WTC11 (cell line): ENCODE data around the gene SFT2D3. TPM values are rescaled to one million over a fixed set of nuclear protein-coding genes. Genes with fewer than 3 reads are reported as not detected.
A peak's percentile ranks its signal among the peaks of the same experiment; 100 is the strongest.

Experiments used
- ATAC-seq: fragments of 200-7000 bp; cut with Tn5 transposase; 2 replicates; pipeline ENCODE4 v1.10.0; 2021; ENCODE audit warnings: mild to moderate bottlenecking, moderate library complexity
- CTCF ChIA-PET: fragments of 300-600 bp; sonication (Branson Sonifier 250); formaldehyde crosslinking; loops from one replicate; lab custom pipeline; 2021; ENCODE audit warnings: antibody characterized with exemption; lab: Charles Lee
- POLR2A ChIA-PET: fragments of 350-600 bp; sonication (Branson Sonifier 250); formaldehyde crosslinking; loops from one replicate; lab custom pipeline; 2021; ENCODE audit warnings: antibody characterized with exemption; lab: Charles Lee
- DNase-seq: peaks from one replicate; pipeline ENCODE4 v3.0.0; 2021; ENCODE audit warnings: low spot score
- H3K27ac Mint-ChIP-seq: 2 replicates; pipeline ENCODE4 v1.8.0; 2021; ENCODE audit warnings: mixed read lengths
- H3K27me3 Mint-ChIP-seq: 2 replicates; pipeline ENCODE4 v1.8.0; 2021; ENCODE audit warnings: low read depth, mild to moderate bottlenecking, moderate library complexity, mixed read lengths
- H3K36me3 Mint-ChIP-seq: 2 replicates; pipeline ENCODE4 v1.8.0; 2021; ENCODE audit warnings: mixed read lengths
- H3K4me1 Mint-ChIP-seq: 2 replicates; pipeline ENCODE4 v1.8.0; 2022; ENCODE audit warnings: mixed read lengths
- H3K4me3 Mint-ChIP-seq: 2 replicates; pipeline ENCODE4 v1.8.0; 2021; ENCODE audit warnings: mild to moderate bottlenecking, moderate library complexity, mixed read lengths
- H3K9me3 Mint-ChIP-seq: 2 replicates; pipeline ENCODE4 v1.8.0; 2021; ENCODE audit warnings: mixed read lengths
- ATF1 ChIP-seq: sonication (generic); formaldehyde crosslinking; IDR thresholded peaks from 2 replicates; pipeline ENCODE4 v1.8.1; 2023; ENCODE audit warnings: mild to moderate bottlenecking, moderate library complexity, missing genetic modification reagents
- JAZF1 ChIP-seq: fragments of 250-450 bp; sonication (Bioruptor Pico); IDR thresholded peaks from 2 replicates; pipeline ENCODE4 v1.9.0; 2021; ENCODE audit warnings: moderate library complexity, mild to moderate bottlenecking, inconsistent platforms
- JUN ChIP-seq: sonication (generic); formaldehyde crosslinking; IDR thresholded peaks from 2 replicates; pipeline ENCODE4 v1.8.0; 2023; ENCODE audit warnings: mild to moderate bottlenecking, missing genetic modification reagents
- MAX ChIP-seq: sonication (generic); formaldehyde crosslinking; IDR thresholded peaks from 2 replicates; pipeline ENCODE4 v1.8.0; 2022; ENCODE audit warnings: mild to moderate bottlenecking, missing genetic modification reagents
- NR2C2 ChIP-seq: sonication (generic); formaldehyde crosslinking; IDR thresholded peaks from 2 replicates; pipeline ENCODE4 v1.8.0; 2022; ENCODE audit warnings: mild to moderate bottlenecking, missing genetic modification reagents
- NR3C1 ChIP-seq: sonication (generic); formaldehyde crosslinking; conservative IDR thresholded peaks from 2 replicates; pipeline ENCODE4 v1.8.1; 2023; ENCODE audit warnings: low read depth, mild to moderate bottlenecking, missing genetic modification reagents
- RELA ChIP-seq: sonication (generic); formaldehyde crosslinking; IDR thresholded peaks from 2 replicates; pipeline ENCODE4 v1.8.1; 2022; ENCODE audit warnings: missing genetic modification reagents, mild to moderate bottlenecking, borderline replicate concordance
- RORB ChIP-seq: fragments of 250-450 bp; sonication (Bioruptor Pico); IDR thresholded peaks from 2 replicates; pipeline ENCODE4 v1.9.0; 2021; ENCODE audit warnings: mild to moderate bottlenecking
- SMAD3 ChIP-seq: sonication (generic); formaldehyde crosslinking; IDR thresholded peaks from 2 replicates; pipeline ENCODE4 v1.8.0; 2022; ENCODE audit warnings: missing genetic modification reagents, mild to moderate bottlenecking, borderline replicate concordance
- TEAD4 ChIP-seq: sonication (generic); formaldehyde crosslinking; IDR thresholded peaks from 2 replicates; pipeline ENCODE4 v1.8.0; 2022; ENCODE audit warnings: mild to moderate bottlenecking, missing genetic modification reagents
- TP53 ChIP-seq: sonication (generic); formaldehyde crosslinking; IDR thresholded peaks from 2 replicates; pipeline ENCODE4 v1.8.1; 2023; ENCODE audit warnings: mild to moderate bottlenecking, missing genetic modification reagents
- ZNF219 ChIP-seq: sonication (generic); formaldehyde crosslinking; IDR thresholded peaks from 2 replicates; pipeline ENCODE4 v1.8.0; 2023; ENCODE audit warnings: missing genetic modification reagents, mild to moderate bottlenecking, borderline replicate concordance
- ZNF232 ChIP-seq: sonication (generic); formaldehyde crosslinking; IDR thresholded peaks from 2 replicates; pipeline ENCODE4 v1.8.0; 2022; ENCODE audit warnings: mild to moderate bottlenecking, missing genetic modification reagents
- ZNF423 ChIP-seq: fragments of 250-450 bp; sonication (Bioruptor Pico); IDR thresholded peaks from 2 replicates; pipeline ENCODE4 v2.1.2; 2022; ENCODE audit warnings: mild to moderate bottlenecking, moderate library complexity
- total RNA-seq: library from RNA; stranded (reverse); gene quantifications from 3 replicates; pipeline ENCODE4 v1.2.3, GENCODE V29; 2021
- TF ChIP-seq, protein P1 (sequence below): fragments of 250-450 bp; sonication (Bioruptor Pico); IDR thresholded peaks from 2 replicates; pipeline ENCODE4 v1.9.0; 2021; ENCODE audit warnings: mild to moderate bottlenecking, borderline replicate concordance
- TF ChIP-seq, protein P2 (sequence below): sonication (generic); formaldehyde crosslinking; IDR thresholded peaks from 2 replicates; pipeline ENCODE4 v1.8.1; 2022; ENCODE audit warnings: missing genetic modification reagents, borderline replicate concordance
- TF ChIP-seq, protein P3 (sequence below): sonication (generic); formaldehyde crosslinking; IDR thresholded peaks from 2 replicates; pipeline ENCODE4 v1.8.1; 2023; ENCODE audit warnings: mild to moderate bottlenecking, missing genetic modification reagents
- TF ChIP-seq, protein P4 (sequence below): sonication (generic); formaldehyde crosslinking; IDR thresholded peaks from 2 replicates; pipeline ENCODE4 v1.8.1; 2023; ENCODE audit warnings: mild to moderate bottlenecking, missing genetic modification reagents, moderate library complexity
- TF ChIP-seq, protein P5 (sequence below): sonication (generic); formaldehyde crosslinking; conservative IDR thresholded peaks from 2 replicates; pipeline ENCODE4 v1.8.1; 2022; ENCODE audit warnings: mild to moderate bottlenecking, missing genetic modification reagents
- TF ChIP-seq, protein P6 (sequence below): sonication (generic); formaldehyde crosslinking; conservative IDR thresholded peaks from 2 replicates; pipeline ENCODE4 v1.8.1; 2023; ENCODE audit warnings: mild to moderate bottlenecking, low read depth, missing genetic modification reagents, moderate library complexity

SFT2D3 gene
- total RNA-seq, 1 experiment from 2014 or later: 10.5 TPM

- TF ChIP-seq TEAD4 (CRISPR knock-in tag) (no peak), ATF1 (no peak), ZNF232 (CRISPR knock-in tag) (no peak), RORB (no peak), NR3C1 (CRISPR knock-in tag) (no peak), SMAD3 (no peak)
- TF ChIP-seq, protein P1, sequence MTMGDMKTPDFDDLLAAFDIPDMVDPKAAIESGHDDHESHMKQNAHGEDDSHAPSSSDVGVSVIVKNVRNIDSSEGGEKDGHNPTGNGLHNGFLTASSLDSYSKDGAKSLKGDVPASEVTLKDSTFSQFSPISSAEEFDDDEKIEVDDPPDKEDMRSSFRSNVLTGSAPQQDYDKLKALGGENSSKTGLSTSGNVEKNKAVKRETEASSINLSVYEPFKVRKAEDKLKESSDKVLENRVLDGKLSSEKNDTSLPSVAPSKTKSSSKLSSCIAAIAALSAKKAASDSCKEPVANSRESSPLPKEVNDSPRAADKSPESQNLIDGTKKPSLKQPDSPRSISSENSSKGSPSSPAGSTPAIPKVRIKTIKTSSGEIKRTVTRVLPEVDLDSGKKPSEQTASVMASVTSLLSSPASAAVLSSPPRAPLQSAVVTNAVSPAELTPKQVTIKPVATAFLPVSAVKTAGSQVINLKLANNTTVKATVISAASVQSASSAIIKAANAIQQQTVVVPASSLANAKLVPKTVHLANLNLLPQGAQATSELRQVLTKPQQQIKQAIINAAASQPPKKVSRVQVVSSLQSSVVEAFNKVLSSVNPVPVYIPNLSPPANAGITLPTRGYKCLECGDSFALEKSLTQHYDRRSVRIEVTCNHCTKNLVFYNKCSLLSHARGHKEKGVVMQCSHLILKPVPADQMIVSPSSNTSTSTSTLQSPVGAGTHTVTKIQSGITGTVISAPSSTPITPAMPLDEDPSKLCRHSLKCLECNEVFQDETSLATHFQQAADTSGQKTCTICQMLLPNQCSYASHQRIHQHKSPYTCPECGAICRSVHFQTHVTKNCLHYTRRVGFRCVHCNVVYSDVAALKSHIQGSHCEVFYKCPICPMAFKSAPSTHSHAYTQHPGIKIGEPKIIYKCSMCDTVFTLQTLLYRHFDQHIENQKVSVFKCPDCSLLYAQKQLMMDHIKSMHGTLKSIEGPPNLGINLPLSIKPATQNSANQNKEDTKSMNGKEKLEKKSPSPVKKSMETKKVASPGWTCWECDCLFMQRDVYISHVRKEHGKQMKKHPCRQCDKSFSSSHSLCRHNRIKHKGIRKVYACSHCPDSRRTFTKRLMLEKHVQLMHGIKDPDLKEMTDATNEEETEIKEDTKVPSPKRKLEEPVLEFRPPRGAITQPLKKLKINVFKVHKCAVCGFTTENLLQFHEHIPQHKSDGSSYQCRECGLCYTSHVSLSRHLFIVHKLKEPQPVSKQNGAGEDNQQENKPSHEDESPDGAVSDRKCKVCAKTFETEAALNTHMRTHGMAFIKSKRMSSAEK (CRISPR knock-in tag): no peak
These were observed 12.3 kb downstream of the SFT2D3 start (continued) for GRCh38 chr2:127713562-127713961.

- ATAC-seq (peak; percentile 65), DNase-seq (no peak)
- ChIA-PET CTCF (no interaction called here), POLR2A (no interaction called here)
- Mint-ChIP-seq H3K27me3 (no peaks in the 10 kb centered on the region), H3K36me3 (peaks cover 40% of the 10 kb centered on the region), H3K9me3 (no peaks in the 10 kb centered on the region), H3K4me1 (peaks cover 4% of the 10 kb centered on the region), H3K4me3 (no peak overlapping the region), H3K27ac (peak overlapping the region; percentile 82)
- TF ChIP-seq NR2C2 (CRISPR knock-in tag): no peak
- TF ChIP-seq, protein P2, sequence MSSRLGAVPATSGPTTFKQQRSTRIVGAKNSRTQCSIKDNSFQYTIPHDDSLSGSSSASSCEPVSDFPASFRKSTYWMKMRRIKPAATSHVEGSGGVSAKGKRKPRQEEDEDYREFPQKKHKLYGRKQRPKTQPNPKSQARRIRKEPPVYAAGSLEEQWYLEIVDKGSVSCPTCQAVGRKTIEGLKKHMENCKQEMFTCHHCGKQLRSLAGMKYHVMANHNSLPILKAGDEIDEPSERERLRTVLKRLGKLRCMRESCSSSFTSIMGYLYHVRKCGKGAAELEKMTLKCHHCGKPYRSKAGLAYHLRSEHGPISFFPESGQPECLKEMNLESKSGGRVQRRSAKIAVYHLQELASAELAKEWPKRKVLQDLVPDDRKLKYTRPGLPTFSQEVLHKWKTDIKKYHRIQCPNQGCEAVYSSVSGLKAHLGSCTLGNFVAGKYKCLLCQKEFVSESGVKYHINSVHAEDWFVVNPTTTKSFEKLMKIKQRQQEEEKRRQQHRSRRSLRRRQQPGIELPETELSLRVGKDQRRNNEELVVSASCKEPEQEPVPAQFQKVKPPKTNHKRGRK (CRISPR knock-in tag): no peak
- no peak for TF ChIP-seq JUN (CRISPR knock-in tag)
- TF ChIP-seq MAX (CRISPR knock-in tag): no peak
- TF ChIP-seq ATF1: no peak
- TF ChIP-seq, protein P3, sequence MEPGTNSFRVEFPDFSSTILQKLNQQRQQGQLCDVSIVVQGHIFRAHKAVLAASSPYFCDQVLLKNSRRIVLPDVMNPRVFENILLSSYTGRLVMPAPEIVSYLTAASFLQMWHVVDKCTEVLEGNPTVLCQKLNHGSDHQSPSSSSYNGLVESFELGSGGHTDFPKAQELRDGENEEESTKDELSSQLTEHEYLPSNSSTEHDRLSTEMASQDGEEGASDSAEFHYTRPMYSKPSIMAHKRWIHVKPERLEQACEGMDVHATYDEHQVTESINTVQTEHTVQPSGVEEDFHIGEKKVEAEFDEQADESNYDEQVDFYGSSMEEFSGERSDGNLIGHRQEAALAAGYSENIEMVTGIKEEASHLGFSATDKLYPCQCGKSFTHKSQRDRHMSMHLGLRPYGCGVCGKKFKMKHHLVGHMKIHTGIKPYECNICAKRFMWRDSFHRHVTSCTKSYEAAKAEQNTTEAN (CRISPR knock-in tag): no peak
- TF ChIP-seq RELA (CRISPR knock-in tag): no peak
- no peak for TF ChIP-seq ZNF423
- no peak for TF ChIP-seq RORB
- no peak for TF ChIP-seq ZNF219
These were observed 14.6 kb downstream of the SFT2D3 start for GRCh38 chr2:127715778-127716449.

- Mint-ChIP-seq H3K36me3 (peaks cover 50% of the 10 kb centered on the region), H3K4me3 (no peak overlapping the region), H3K9me3 (no peaks in the 10 kb centered on the region), H3K4me1 (peaks cover 4% of the 10 kb centered on the region), H3K27ac (no peak overlapping the region), H3K27me3 (no peaks in the 10 kb centered on the region)
- ChIA-PET CTCF (no interaction called here), POLR2A (no interaction called here)
- no peak for ATAC-seq
- no peak for DNase-seq
- TF ChIP-seq, protein P4, sequence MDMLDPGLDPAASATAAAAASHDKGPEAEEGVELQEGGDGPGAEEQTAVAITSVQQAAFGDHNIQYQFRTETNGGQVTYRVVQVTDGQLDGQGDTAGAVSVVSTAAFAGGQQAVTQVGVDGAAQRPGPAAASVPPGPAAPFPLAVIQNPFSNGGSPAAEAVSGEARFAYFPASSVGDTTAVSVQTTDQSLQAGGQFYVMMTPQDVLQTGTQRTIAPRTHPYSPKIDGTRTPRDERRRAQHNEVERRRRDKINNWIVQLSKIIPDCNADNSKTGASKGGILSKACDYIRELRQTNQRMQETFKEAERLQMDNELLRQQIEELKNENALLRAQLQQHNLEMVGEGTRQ: no peak
- TF ChIP-seq, protein P5, sequence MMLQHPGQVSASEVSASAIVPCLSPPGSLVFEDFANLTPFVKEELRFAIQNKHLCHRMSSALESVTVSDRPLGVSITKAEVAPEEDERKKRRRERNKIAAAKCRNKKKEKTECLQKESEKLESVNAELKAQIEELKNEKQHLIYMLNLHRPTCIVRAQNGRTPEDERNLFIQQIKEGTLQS (CRISPR knock-in tag): no peak
- TF ChIP-seq JAZF1 (CRISPR knock-in tag) (no peak), TP53 (CRISPR knock-in tag) (no peak), RORB (no peak)
- TF ChIP-seq, protein P6, sequence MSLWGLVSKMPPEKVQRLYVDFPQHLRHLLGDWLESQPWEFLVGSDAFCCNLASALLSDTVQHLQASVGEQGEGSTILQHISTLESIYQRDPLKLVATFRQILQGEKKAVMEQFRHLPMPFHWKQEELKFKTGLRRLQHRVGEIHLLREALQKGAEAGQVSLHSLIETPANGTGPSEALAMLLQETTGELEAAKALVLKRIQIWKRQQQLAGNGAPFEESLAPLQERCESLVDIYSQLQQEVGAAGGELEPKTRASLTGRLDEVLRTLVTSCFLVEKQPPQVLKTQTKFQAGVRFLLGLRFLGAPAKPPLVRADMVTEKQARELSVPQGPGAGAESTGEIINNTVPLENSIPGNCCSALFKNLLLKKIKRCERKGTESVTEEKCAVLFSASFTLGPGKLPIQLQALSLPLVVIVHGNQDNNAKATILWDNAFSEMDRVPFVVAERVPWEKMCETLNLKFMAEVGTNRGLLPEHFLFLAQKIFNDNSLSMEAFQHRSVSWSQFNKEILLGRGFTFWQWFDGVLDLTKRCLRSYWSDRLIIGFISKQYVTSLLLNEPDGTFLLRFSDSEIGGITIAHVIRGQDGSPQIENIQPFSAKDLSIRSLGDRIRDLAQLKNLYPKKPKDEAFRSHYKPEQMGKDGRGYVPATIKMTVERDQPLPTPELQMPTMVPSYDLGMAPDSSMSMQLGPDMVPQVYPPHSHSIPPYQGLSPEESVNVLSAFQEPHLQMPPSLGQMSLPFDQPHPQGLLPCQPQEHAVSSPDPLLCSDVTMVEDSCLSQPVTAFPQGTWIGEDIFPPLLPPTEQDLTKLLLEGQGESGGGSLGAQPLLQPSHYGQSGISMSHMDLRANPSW (CRISPR knock-in tag): no peak
- TF ChIP-seq, protein P2 (CRISPR knock-in tag): no peak
These were observed 17.0 kb downstream of the SFT2D3 start for GRCh38 chr2:127718271-127718670.
